Trophoblast cell (in vitro differentiated cells and primary cell): ENCODE data around the gene NRAS.

Experiments used
- DNase-seq, 2 donors: peaks; one replicate each; pipeline ENCODE4 v3.0.0-alpha.2; 2016
- H2AFZ ChIP-seq: 2 replicates; pipeline ENCODE4 v1.6.1; 2013; ENCODE audit warnings: low read length, moderate library complexity, mild to moderate bottlenecking; ENCODE audit not compliant: insufficient read depth, poor library complexity
- H2AK5ac ChIP-seq: 2 replicates; pipeline ENCODE4 v1.6.1; 2013; ENCODE audit warnings: mild to moderate bottlenecking, low read length
- H2BK120ac ChIP-seq: 2 replicates; pipeline ENCODE4 v1.6.1; 2013; ENCODE audit warnings: low read length, mild to moderate bottlenecking, moderate library complexity; ENCODE audit not compliant: insufficient read depth, poor library complexity
- H2BK12ac ChIP-seq: 2 replicates; pipeline ENCODE4 v1.6.1; 2013; ENCODE audit warnings: mild to moderate bottlenecking, low read length, moderate library complexity
- H2BK5ac ChIP-seq: 2 replicates; pipeline ENCODE4 v1.6.1; 2013; ENCODE audit warnings: low read length, low read depth, moderate library complexity, mild to moderate bottlenecking; ENCODE audit not compliant: poor library complexity
- H3K14ac ChIP-seq: 2 replicates; pipeline ENCODE4 v1.6.1; 2013; ENCODE audit warnings: mild to moderate bottlenecking, low read length
- H3K18ac ChIP-seq: 2 replicates; pipeline ENCODE4 v1.6.1; 2013; ENCODE audit warnings: mild to moderate bottlenecking, low read length
- H3K23ac ChIP-seq: 2 replicates; pipeline ENCODE4 v1.6.1; 2013; ENCODE audit warnings: low read length
- H3K27ac ChIP-seq: 2 replicates; pipeline ENCODE4 v1.5.1; 2013; ENCODE audit warnings: low read depth, mild to moderate bottlenecking, inconsistent platforms, low read length, moderate library complexity
- H3K27me3 ChIP-seq: 2 replicates; pipeline ENCODE4 v1.6.1; 2013; ENCODE audit warnings: inconsistent platforms, mild to moderate bottlenecking, low read length, moderate library complexity; ENCODE audit not compliant: insufficient read depth
- H3K36me3 ChIP-seq, 2 experiments: 1 replicate in 1 of 2; 2 replicates in 1 of 2; pipeline ENCODE4 v1.6.1; 2013; ENCODE audit warnings: low read length in 2 of 2, mild to moderate bottlenecking in 2 of 2, moderate library complexity in 1 of 2; ENCODE audit not compliant: insufficient read depth in 2 of 2, control insufficient read depth in 1 of 2
- H3K4ac ChIP-seq: 2 replicates; pipeline ENCODE4 v1.6.1; 2013; ENCODE audit warnings: low read depth, mild to moderate bottlenecking, low read length, moderate library complexity
- H3K4me1 ChIP-seq, 2 experiments: 1 replicate in 1 of 2; 2 replicates in 1 of 2; pipeline ENCODE4 v1.6.1; 2013; ENCODE audit warnings: low read length in 2 of 2, mild to moderate bottlenecking in 2 of 2, moderate library complexity in 1 of 2; ENCODE audit not compliant: insufficient read depth in 2 of 2, control insufficient read depth in 1 of 2
- H3K4me2 ChIP-seq: 2 replicates; pipeline ENCODE4 v1.6.1; 2013; ENCODE audit warnings: inconsistent platforms, mild to moderate bottlenecking, low read length, moderate library complexity
- H3K4me3 ChIP-seq: 2 replicates; pipeline ENCODE4 v1.5.1; 2013; ENCODE audit warnings: mild to moderate bottlenecking, low read depth, low read length, inconsistent platforms
- H3K79me1 ChIP-seq: one replicate; pipeline ENCODE4 v1.6.1; 2013; ENCODE audit warnings: low read length
- H3K79me2 ChIP-seq: 2 replicates; pipeline ENCODE4 v1.6.1; 2013; ENCODE audit warnings: low read length, mild to moderate bottlenecking; ENCODE audit not compliant: control insufficient read depth, insufficient read depth, poor library complexity
- H3K9ac ChIP-seq: 2 replicates; pipeline ENCODE4 v1.6.1; 2013; ENCODE audit warnings: mild to moderate bottlenecking, low read length
- H3K9me3 ChIP-seq: 2 replicates; pipeline ENCODE4 v1.6.1; 2013; ENCODE audit warnings: low read depth, mild to moderate bottlenecking, control low read depth, inconsistent platforms, low read length; ENCODE audit not compliant: insufficient read depth
- H4K12ac ChIP-seq: 2 replicates; pipeline ENCODE4 v1.6.1; 2013; ENCODE audit warnings: low read depth, mild to moderate bottlenecking, low read length, moderate library complexity
- H4K8ac ChIP-seq: 2 replicates; pipeline ENCODE4 v1.6.1; 2013; ENCODE audit warnings: low read depth, mild to moderate bottlenecking, low read length, moderate library complexity
- H4K91ac ChIP-seq: one replicate; pipeline ENCODE4 v1.6.1; 2013; ENCODE audit warnings: low read depth, mild to moderate bottlenecking, low read length, moderate library complexity
- WGBS: extraction: QIAGEN DNeasy Blood & Tissue Kit; methylation state at CpG from one replicate; pipeline ENCODE4 v1.1.7; 2013; ENCODE audit warnings: missing lambda C conversion rate; ENCODE audit not compliant: insufficient read length, insufficient coverage; ENCODE audit errors: extremely low coverage; 5-methylcytosine and 5-hydroxymethylcytosine counted together

Gene NRAS

DNA sequence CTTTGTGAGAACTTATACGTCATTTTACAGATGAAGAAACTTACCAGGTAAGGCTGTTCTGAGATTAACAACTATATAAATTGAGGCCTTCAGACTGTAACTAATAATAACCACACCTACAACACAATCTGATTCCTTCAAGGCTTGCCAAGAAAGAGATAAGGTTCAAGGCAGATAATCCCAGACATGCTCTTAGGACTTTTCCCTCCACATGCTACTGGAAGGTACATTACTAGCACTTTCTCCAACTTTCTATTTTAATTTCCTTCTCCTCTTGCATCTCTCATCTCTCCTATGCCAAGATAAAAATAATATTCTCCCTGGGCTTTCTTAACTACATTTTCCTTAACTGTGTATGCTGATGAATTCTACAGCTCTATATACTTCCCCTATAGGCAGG is 18.9 kb upstream of the NRAS start:
- no peak overlapping the region for H3K23ac ChIP-seq
- no peak overlapping the region for H2BK12ac ChIP-seq
- no peak overlapping the region for H4K91ac ChIP-seq
- H2BK120ac ChIP-seq: no peak overlapping the region
- H3K18ac ChIP-seq: no peak overlapping the region
- no peaks in the 10 kb centered on the region for H3K79me1 ChIP-seq
- no peaks in the 10 kb centered on the region for H3K27me3 ChIP-seq
- no peak overlapping the region for H2AK5ac ChIP-seq
- no peaks in the 10 kb centered on the region for H3K4me1 ChIP-seq
- H3K4ac ChIP-seq: no peak overlapping the region
- H3K9me3 ChIP-seq: no peaks in the 10 kb centered on the region
- H2BK5ac ChIP-seq: no peak overlapping the region
- no peak for DNase-seq
- no peak overlapping the region for H4K8ac ChIP-seq
- H3K4me2 ChIP-seq: no peak overlapping the region
- H3K36me3 ChIP-seq: peaks cover 19 to 36% of the 10 kb centered on the region in 2 experiments
- H3K9ac ChIP-seq: no peak overlapping the region
- no peak overlapping the region for H2AFZ ChIP-seq
- H3K14ac ChIP-seq: no peak overlapping the region
- H3K27ac ChIP-seq: no peak overlapping the region
- no peak overlapping the region for H3K4me3 ChIP-seq
- no peak overlapping the region for H4K12ac ChIP-seq
- WGBS: no CpG with 5 or more reads among the region's 1 CpG
- no peaks in the 10 kb centered on the region for H3K79me2 ChIP-seq

DNA sequence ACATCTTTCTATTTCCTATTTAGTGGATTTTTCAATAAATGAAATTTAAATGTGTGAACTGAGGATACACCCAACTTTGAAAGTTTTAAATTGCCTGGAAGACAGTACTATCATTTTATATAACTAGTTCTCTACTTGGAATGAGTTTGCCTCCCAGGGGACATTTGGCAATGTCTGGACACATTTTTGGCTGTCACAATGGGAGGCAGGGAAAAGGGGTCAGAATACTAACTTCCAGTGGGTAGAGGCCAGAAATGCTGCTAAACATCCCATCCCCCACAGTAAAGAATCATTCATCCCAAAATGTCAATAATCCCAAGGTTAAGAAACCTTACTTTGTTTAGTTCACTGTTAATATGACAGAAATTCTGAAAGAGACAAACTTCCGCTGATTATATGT is 13.2 kb upstream of the NRAS start:
- Histone ChIP-seq H3K27ac (no peak overlapping the region), H3K4me2 (no peak overlapping the region), H3K9ac (no peak overlapping the region), H3K14ac (no peak overlapping the region), H3K9me3 (no peaks in the 10 kb centered on the region), H3K79me1 (no peaks in the 10 kb centered on the region), H2AK5ac (no peak overlapping the region), H3K23ac (no peak overlapping the region), H4K8ac (no peak overlapping the region), H4K12ac (no peak overlapping the region), H2BK12ac (no peak overlapping the region), H3K4ac (no peak overlapping the region), H4K91ac (no peak overlapping the region), H2AFZ (no peak overlapping the region), H3K36me3 (peaks cover 18 to 34% of the 10 kb centered on the region in 2 experiments), H2BK120ac (no peak overlapping the region), H2BK5ac (no peak overlapping the region), H3K27me3 (no peaks in the 10 kb centered on the region), H3K4me1 (no peaks in the 10 kb centered on the region), H3K79me2 (no peaks in the 10 kb centered on the region), H3K4me3 (no peak overlapping the region), H3K18ac (no peak overlapping the region)
- no peak for DNase-seq
- WGBS: no CpG with 5 or more reads among the region's 1 CpG

DNA sequence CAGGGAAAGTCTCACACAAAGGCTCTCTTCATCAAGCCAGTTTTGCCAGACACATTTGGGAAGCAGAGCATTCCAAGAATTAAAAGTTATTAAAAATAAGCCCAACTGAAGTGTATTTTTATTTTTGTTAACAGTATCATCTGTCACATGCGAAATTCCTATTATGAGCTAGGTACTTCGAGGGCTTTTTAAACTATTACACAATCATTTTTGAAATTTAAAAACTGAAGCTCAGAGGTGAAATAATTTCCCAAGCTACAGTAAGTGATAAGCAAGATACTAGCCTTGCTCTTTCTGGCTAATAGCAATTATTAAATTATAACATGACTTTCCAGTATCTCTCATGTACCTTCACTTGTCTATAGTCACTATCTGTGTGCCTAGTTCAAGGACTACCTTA is 12.0 kb upstream of the NRAS start:
- no CpG with 5 or more reads among the region's 2 CpGs for WGBS

GRCh38 chr1:114725230-114725629 is 8.7 kb upstream of the NRAS start:
- WGBS: no CpG with 5 or more reads among the region's 1 CpG
- no peak overlapping the region for H2BK120ac ChIP-seq
- H3K27ac ChIP-seq: no peak overlapping the region
- H3K14ac ChIP-seq: no peak overlapping the region
- H2BK12ac ChIP-seq: no peak overlapping the region
- no peaks in the 10 kb centered on the region for H3K79me1 ChIP-seq
- no peak overlapping the region for H3K23ac ChIP-seq
- no peaks in the 10 kb centered on the region for H3K79me2 ChIP-seq
- H3K9me3 ChIP-seq: no peaks in the 10 kb centered on the region
- H4K91ac ChIP-seq: no peak overlapping the region
- no peak overlapping the region for H3K4ac ChIP-seq
- no peak overlapping the region for H3K4me3 ChIP-seq
- no peak for DNase-seq
- H3K4me1 ChIP-seq: no peaks in the 10 kb centered on the region
- no peaks in the 10 kb centered on the region for H3K27me3 ChIP-seq
- no peak overlapping the region for H3K4me2 ChIP-seq
- H4K12ac ChIP-seq: no peak overlapping the region
- no peak overlapping the region for H2AFZ ChIP-seq
- H3K36me3 ChIP-seq: peaks cover 23 to 42% of the 10 kb centered on the region in 2 experiments
- H2BK5ac ChIP-seq: no peak overlapping the region
- H3K9ac ChIP-seq: no peak overlapping the region
- H4K8ac ChIP-seq: no peak overlapping the region
- no peak overlapping the region for H3K18ac ChIP-seq
- no peak overlapping the region for H2AK5ac ChIP-seq

More for the DNA sequence above, 12.0 kb upstream of the NRAS start:
- no peaks in the 10 kb centered on the region for H3K79me2 ChIP-seq
- H3K79me1 ChIP-seq: no peaks in the 10 kb centered on the region
- H2BK120ac ChIP-seq: no peak overlapping the region
- no peaks in the 10 kb centered on the region for H3K9me3 ChIP-seq
- no peak overlapping the region for H3K9ac ChIP-seq
- no peak overlapping the region for H2AFZ ChIP-seq
- no peak overlapping the region for H3K4ac ChIP-seq
- H4K91ac ChIP-seq: no peak overlapping the region
- no peak overlapping the region for H2BK12ac ChIP-seq
- H3K4me2 ChIP-seq: no peak overlapping the region
- no peak overlapping the region for H2AK5ac ChIP-seq
- H3K23ac ChIP-seq: no peak overlapping the region
- H4K12ac ChIP-seq: no peak overlapping the region
- no peak overlapping the region for H3K18ac ChIP-seq
- H3K4me1 ChIP-seq: no peaks in the 10 kb centered on the region
- no peak overlapping the region for H3K14ac ChIP-seq
- H2BK5ac ChIP-seq: no peak overlapping the region
- peaks cover 20 to 35% of the 10 kb centered on the region in 2 experiments for H3K36me3 ChIP-seq
- H3K27ac ChIP-seq: no peak overlapping the region
- no peaks in the 10 kb centered on the region for H3K27me3 ChIP-seq
- no peak overlapping the region for H4K8ac ChIP-seq
- DNase-seq: no peak
- no peak overlapping the region for H3K4me3 ChIP-seq
